IPS-11a (cell line): ENCODE data around the gene RADIL.

ENCODE experiments used
- H3K4me3 ChIP-seq: one replicate; pipeline ENCODE4 v1.5.1; 2013; ENCODE audit warnings: low read depth, low read length, control low read depth

The RADIL gene

DNA sequence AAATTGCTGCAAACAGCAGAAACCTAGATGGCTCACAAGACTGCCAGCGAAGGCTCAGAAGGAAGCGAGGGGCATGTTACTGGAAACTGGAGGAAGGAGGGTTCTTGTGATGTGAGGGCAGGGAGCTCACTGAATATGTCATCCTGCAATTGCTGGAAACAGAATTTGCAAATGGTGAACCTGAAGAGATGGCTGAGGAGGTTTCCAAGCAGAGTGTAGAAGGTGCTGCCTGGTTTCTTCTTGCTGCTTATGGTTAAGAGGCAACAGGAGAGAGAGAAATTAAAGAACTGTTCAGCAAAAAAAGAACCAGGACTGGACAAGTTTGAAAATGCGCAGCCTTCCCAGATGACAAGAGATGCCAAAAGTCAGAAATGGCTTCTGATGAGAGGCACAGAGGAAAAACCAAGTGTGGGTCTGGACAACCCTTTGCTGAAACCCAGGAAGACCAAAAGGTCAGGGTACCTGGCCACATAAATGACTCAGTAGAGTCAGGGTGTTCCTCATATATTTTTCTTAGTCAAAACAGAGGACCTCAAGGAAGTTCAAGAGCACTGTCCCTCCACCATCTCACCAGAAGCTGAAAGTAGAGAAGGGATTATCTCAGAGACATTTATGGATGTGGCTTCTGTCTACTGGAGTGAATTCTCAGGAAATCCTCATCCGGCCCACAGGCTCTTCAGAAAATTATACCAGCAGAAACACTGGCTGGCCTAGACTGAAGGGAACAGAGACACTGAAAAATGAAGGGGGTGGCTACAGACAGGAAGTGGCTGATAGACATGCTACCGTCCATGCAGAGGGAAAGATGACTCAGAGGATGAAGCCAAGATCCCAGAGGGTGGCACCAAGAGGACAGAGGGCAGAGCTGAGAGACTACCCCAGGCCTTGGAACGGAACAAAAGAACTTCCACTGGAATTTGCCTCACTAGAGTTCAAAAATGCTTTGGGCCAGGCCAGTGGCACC, 31.8 kb downstream of the RADIL start:
- H3K4me3 ChIP-seq, result no peak overlapping the region

DNA sequence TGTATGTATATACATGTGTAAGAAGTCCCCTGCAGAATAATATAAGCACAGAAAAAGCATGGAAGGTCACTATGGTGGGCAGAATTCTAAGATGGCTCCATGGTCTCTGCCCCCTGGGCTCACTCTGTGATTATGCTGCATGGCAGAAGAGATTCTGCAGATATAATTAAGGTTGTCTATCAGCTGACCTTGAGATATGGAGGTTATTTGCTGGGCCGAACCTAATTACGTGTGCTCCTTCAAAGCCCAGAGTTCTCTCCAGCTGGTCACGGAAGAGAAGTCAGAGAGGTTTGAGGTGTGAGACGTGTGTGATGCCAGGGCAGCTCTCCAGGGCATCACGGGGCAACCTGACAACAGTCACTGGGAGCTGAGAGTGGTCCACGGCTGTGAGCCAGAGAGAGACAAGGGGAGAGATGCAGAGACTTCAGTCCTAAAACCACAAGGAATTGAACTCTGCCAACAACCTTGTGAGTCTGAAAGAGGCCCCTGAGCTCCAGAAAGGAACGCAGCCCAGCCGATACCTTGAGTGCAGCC, 33.2 kb downstream of the RADIL start:
- no peak overlapping the region for H3K4me3 ChIP-seq

DNA sequence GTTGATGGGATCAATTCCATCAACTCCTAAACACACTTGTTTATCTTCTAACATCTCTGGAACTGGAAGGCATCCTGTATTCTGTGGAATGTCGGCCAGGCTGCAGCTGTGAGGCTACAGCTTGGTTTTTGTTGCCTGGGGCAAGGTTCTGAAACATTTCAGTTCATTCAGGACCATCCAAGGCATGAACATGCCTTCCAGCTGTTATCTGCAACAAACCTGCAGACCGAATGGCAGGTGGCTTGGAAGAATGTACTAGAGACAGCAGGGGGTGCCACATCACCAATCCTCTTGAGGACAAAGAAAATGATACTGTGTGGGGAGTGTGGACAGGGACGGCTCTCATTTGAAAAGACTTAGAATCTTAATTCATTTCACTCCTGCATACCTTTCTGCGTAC, 34.1 kb downstream of the RADIL start:
- no peak overlapping the region for H3K4me3 ChIP-seq

DNA sequence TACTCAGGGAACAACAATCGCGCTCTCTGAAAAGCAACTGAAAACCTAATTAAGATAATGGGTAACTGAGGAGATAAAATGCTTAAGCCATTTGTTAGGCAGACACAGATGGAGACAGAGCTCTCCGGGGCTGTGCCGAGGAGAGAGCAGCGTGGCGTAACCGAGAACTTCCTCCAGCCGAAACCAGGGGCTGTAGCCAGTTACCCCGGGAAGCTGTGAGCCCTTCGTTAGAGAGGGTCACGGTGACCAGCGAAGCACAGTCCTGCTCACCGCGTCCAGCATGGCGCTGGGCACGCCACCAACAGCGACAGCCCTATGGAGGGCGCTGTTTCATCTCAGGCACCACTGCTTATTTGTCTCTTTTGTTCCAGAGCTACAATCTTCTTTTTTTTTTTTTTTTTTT, 37.8 kb downstream of the RADIL start:
- no peak overlapping the region for H3K4me3 ChIP-seq

DNA sequence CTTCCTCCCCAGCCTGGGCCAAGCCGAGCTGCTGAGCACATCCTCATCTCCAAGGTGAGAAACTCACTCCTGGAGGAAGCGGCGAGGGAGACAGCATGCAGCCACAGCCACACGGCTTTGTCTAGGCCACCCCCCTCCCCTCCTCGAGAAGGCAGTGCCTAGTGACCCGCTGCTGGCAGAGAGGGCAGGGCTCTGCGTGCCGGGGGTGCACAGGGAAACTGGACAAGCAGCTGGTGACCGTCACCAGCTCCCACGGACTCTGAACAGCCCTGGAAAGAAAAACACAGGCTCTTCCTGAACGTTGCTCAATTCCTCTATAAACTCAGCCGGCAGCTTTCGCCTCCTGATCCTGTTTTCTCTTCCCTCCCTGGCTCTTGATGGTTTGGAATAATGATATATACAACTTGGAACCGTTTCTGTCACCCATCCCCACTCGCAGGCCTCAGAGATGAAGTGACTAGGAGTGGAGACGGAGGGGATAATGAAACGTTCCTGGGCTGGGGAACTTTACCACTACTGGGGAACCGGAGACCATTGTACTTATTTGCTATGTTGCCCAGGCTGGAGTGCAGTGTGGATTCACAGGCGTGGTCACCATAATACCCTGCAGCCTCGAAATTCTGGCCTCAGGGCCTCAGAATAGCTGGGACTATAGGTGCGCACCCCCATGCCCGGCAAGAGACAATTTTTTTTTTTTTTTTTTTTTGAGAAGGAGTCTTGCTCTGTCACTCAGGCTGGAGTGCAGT, 41.0 kb downstream of the RADIL start:
- H3K4me3 ChIP-seq, result no peak overlapping the region

DNA sequence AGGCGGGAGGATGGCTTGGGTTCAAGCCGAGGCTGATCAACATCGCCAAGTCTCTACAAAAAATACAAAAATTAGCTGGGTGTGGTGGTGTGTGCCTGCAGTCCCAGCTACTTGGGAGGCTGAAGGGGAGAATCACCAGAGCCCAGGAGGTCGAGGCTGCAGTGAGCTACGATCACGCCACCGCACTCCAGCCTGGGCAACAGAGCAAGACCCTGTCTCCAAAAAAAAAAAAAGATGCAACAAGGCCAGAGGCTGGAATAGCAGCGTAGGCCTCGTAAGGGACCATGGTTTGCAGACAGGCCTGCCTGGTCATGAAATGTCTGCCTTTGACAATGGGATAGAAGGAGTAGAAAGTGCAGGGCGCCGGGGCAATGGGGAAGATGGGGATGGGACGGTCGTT, 41.7 kb downstream of the RADIL start:
- H3K4me3 ChIP-seq, result no peak overlapping the region

DNA sequence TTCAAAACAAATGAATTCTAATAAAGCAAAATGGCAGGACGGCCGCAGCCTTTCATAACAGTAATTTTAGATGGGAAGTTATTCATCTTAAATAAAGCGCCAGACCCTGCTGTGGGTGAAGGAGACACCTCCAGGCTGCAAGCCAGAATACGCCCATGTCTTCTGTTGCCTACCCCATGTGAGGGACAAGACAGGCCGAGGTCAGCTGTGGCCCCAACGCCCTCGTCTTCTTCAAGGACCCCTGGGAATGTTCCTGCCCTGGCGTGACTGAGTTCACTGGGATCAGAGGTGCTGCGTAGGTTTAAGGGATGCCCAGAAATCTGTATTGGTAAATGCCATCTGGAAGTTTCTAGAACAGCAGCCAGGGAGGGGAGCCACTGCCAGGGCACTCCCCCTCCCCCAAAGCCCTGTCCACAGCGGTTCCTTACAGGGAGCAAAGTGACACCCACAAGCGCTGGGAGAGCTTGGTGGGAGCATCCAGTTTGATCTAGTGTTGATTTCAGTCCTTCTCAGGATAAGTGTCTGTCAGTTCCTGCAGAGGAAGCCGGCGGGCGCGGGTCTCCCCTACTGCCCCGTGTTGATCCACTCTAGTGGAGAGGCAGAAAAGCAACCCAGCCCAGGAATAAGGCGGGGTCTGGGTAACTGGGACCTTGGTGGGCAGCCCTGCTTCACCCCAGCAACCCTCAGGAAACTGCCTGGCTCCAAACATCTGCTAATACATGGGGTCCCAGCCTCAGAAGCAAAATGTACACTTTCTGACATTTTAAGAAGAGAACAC, 42.3 kb downstream of the RADIL start:
- no peak overlapping the region for H3K4me3 ChIP-seq

DNA sequence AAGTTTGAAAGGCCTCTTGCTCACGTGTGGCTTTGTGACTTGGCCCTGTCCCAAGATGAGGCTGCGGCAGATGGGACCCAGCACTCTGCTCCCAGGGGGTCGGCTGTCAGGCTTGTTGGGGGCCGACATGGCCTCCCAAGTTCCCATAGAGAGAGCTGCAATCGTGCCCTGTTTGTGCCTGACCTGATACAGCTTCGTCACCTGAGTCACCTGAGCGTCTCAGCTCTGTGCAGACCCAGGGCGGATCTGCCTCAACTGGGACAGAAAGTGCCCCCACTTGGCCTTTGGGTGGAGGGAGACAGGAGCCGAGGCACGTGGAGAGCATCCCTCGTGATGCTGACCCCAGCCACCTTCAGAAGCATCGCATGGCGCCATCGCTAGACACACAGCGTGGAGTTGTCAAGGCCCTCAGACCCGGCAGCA, 43.4 kb downstream of the RADIL start:
- no peak overlapping the region for H3K4me3 ChIP-seq

DNA sequence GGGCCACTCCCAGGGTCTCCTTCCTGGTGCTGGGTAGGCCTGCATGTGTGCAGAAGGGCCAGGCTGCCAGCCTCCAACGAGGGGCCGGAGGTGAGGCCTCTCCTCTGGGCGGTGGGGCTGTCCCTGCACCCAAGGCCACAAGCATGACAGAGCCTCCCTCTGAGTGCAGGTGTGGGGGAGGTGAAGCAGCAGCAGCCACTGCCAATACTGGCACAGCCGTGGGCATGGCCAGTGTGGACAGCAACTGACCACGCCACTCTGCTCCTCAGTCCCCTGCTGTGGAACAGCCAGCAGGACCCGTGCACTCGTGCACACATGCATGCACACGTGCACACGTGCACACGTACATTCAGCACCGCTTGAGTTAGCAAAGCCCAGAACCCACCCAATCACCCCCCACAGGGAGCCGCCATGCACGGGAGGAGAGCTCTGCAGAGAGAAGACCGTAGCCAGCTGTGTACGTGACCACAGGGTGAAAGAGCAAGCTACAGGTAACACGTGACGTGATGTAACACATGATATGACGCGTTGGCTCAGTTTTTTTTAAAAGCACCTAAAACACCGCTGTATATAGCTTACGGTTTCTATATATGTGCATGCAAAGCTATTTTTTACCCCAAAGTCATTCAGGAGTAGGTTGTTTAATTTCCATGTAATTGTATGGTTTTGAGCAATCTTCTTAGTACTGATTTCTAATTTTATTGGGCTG, 44.7 kb downstream of the RADIL start:
- H3K4me3 ChIP-seq, result no peak overlapping the region

DNA sequence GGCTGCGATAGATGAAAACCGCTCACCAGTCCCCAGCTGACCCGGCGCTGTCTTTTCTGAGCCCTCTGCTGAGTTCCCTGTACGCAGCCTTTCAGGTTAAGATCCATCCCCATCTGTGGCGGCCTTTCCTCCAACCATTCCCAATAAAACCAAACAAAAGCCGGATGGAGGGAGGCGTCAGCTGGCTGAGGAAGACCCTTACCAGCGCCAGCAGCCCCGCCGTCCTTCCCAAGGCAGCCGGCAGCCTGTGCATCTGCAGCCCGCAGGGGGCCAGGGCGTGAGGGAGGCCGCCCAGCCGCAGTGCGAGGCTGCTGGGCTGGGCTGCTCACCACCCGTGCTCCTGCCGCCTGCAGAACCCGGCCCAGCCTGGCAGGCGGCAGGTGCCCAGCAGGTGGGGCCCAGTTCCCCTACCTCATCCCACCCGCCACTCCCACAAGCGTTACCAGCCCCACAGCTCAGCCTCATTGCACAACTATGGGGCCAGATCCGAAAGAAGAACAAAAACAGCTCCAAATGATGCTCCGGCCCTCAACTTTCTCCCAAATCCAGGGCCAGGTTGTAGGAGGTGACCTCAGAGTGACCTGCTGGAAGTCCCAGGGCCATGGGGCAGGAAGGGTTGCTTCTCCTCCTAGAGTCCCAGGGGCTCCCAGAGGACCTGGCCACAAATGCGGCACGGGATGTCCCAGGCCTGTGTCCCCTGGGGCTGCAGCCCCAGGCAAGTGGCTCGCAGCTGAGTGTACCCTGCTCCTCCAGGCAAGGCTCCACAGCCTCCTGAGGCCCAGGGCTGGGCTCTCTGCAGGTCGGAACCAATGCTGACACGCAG, 45.5 kb downstream of the RADIL start:
- H3K4me3 ChIP-seq, result no peak overlapping the region

DNA sequence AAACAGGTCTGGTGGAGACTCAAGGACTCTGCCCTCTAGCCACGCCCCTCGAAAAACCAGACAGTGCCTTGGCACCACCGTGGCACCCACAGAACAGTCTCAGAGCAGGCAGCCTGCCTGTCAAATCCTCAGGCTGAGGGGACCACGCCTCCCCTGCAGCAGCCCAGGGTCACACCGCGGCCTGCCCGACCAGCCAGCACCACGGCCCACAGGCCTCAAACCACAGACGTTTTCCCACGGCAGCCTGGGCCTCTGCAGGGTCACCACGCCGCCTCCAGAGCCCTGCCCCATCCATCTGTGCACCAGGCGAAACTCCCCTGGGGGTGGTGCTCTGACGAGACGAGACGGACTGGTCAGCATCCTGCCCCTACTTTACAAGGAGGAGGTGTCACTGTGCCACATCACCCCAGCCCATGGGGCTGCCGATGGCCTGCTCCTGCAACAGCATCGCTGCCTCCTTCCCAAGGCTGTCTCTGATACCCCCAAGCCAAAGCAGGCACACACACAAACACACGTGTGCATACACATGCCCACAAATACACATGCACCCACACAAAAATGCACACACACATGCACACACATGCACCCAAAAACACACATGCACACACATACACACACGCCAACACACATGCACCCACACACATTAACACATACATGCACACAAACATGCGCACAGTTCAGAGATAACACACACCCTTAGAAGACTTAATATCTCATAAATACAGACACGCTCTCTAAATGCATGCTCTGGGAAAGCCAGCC, 46.3 kb downstream of the RADIL start:
- no peak overlapping the region for H3K4me3 ChIP-seq

DNA sequence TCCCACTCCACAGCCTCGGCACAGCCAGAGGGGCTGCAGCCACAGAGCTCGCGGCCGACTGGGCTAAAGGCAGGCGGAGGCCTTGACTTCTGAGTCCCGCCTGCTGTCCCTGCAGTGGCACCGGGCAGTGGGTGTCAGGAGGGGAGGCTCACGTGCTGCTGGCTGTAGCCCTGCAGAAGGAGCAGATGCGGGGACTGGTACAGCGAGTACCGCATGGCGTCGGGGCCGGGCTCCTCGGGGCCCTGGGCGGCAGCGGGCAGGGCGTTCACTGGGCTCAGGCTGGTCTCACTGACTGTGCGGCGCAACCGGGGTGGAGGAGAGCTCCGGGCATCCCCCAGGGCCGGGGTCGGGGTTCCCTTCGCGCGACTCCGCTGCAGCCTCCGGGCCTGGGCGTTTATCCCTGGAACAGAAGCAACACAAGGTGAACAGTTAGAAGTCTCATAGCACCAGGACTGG, 47.3 kb downstream of the RADIL start:
- no peak overlapping the region for H3K4me3 ChIP-seq

DNA sequence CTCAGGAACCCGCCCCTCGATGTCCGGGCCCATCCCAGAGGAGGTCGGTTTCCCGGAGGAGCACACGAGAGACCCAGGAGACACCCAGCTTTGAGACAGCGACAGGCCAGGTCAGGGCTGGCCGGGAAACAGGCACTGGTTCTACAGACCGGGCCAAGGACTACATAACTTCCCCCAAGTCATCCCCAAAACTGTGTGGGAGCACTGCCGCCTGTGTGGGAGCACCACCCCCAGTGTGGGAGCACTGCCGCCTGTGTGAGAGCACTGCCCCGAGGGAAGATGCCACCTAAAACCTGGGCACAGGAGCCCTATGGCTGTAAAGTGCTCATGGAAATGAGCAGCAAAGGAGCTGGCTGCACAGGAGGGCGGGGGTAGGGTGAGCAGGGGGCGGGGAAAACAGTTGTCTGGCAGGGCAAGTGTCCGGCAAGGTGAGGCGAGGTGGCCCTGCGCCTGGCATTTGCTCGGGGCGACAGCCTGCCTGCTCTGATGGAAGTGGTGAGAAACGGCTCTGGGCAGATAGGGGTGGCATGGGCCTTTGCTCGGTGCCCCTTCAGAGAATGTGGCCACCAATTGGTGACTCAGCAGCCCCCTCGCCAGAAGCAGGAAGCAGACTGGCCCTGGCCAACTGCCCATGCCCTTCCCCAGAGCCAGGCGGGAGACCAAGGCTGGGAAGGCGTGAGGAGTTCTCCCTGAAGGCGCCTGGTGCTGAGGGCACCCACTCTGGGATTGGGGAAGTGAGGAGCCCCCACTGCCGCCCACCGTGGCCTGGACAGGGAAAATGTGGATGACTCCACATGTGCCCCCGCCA, 47.9 kb downstream of the RADIL start:
- H3K4me3 ChIP-seq, result no peak overlapping the region

DNA sequence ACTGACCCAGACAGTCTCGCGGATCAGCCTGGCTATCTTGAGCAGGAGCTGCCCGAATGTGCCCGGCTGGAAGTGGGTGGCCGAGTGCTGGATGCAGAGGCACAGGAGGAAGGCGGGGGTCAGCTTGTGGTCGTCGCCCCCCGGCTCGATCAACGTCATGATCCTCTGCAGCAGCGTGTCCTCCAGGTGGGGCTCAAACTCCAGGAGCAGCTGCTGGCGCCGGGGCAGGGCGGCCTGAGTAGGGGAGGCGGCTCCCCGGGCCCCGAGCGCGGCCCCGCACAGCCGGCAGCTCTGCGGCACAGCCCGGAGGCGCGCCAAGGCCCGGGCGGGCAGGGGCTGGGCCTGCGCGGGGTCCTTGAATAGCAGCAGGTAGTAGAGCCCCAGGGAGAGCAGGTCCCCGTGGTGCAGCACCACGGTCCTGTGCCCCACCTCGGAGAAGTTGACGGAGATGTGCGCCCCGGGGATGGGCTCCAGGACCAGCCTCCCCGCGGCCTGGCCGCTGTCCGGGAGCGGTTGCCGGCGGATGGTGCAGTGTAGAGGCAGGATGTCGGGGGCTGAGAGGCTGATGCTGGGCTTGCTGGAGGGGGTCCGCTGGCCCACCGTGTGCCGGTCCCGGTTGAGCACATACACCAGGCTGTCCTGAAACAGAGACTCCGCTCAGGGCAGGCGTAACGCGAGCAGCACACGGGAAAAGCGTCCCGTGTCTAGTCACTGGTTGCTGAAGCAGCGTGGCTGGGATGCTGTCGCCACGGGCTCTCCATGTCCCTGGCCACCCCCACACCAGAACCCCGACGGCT, 48.7 kb downstream of the RADIL start:
- H3K4me3 ChIP-seq, result no peak overlapping the region

DNA sequence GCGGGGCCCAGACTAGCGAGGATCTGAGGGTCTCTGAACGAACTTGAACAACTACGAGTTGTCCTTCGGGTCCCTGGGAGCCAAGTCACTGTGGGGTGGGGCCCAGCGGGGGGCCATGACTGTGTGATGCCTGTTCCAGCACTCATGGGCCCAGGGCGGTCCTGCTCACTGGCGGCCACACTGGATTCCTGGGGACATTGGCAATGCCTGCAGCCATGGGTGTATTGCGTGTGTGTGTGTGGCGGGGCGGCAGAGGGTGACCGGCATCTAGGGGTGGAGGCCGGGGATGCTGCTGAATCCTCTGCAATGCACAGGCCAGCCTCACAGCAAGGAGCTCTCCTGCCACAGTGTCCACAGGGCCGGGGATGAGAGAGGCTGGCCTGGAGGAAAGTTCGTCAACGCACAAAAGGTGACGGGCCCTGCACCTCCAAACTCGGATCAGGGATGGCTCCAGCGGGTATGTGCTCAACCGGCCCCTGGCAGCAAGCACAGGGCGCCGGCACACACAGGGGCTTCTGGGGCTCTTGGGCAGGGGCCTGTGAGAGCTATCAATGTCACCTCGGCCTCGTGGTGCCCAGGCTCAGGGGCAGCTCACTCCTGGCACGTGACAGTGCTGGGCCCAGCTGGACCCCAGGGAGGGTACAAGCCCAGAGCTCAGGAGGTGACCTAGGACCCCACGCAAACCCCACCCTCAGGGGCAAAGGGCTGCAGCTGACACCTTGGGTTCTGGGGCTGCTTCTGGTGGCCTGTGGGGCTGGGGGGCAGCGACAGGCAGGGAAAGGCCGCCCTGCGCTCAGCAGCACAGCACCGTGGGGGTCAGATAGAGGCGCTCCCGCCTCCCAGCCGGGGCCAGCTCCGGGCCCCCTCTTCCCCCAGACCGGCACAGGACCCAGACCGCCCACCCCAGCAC, 49.6 kb downstream of the RADIL start:
- no peak overlapping the region for H3K4me3 ChIP-seq

DNA sequence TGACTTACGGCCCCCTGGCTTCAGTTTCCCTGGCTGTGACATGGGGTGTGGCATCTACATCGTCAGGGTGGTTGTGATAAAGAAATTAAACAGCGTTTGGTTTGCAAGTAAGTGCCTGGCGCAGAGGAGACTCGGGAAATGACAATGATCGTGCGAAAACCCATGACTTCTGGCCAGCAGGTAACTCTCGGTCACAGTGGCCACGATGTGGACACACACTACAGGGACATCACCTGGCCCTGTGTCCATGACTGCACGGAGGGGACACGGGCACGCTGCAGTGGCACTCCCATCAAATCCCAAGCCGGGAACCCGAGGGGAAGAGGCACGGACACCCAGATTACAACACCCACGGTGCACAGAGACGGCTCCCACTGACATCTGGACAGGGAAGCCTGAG, 50.3 kb downstream of the RADIL start:
- H3K4me3 ChIP-seq, result no peak overlapping the region
